Smooth muscle cell (in vitro differentiated cells): Measurements from ENCODE around the gene IFIT3. TPM values are rescaled to one million over a fixed set of nuclear protein-coding genes. Genes with fewer than 3 reads are reported as not detected.

Experiments used
- DNase-seq: peaks from one replicate; lab custom pipeline; 2025; ENCODE audit not compliant: unreplicated experiment; lab: John Stamatoyannopoulos, UW
- H2AFZ ChIP-seq: fragments of 200-600 bp; sonication (generic); 2 replicates; pipeline ENCODE4 v1.6.0; 2016; ENCODE audit warnings: antibody characterized with exemption, low read depth, mild to moderate bottlenecking
- H3F3A ChIP-seq: fragments of 200-600 bp; sonication (generic); 2 replicates; pipeline ENCODE4 v1.6.0; 2017; ENCODE audit warnings: antibody characterized with exemption, low read depth
- H3K27ac ChIP-seq: fragments of 200-600 bp; sonication (generic); 2 replicates; pipeline ENCODE4 v1.5.1; 2016; ENCODE audit warnings: low read depth, mild to moderate bottlenecking
- H3K27me3 ChIP-seq: fragments of 200-600 bp; sonication (generic); 2 replicates; pipeline ENCODE4 v1.6.1; 2016; ENCODE audit warnings: low read depth, mild to moderate bottlenecking
- H3K36me3 ChIP-seq: fragments of 200-600 bp; sonication (generic); 2 replicates; pipeline ENCODE4 v1.5.1; 2016; ENCODE audit warnings: low read depth
- H3K4me1 ChIP-seq: fragments of 200-600 bp; sonication (generic); 2 replicates; pipeline ENCODE4 v1.5.1; 2016; ENCODE audit warnings: low read depth
- H3K4me2 ChIP-seq: fragments of 200-600 bp; sonication (generic); 2 replicates; pipeline ENCODE4 v1.6.0; 2016; ENCODE audit warnings: mild to moderate bottlenecking
- H3K4me3 ChIP-seq: fragments of 200-600 bp; sonication (generic); 2 replicates; pipeline ENCODE4 v1.5.1; 2016; ENCODE audit warnings: mild to moderate bottlenecking
- H3K79me2 ChIP-seq: fragments of 200-600 bp; sonication (generic); 2 replicates; pipeline ENCODE4 v1.6.0; 2016; ENCODE audit warnings: low read depth, mild to moderate bottlenecking
- H3K9ac ChIP-seq: fragments of 200-600 bp; sonication (generic); 2 replicates; pipeline ENCODE4 v1.6.0; 2016; ENCODE audit warnings: low read depth
- H3K9me3 ChIP-seq: fragments of 200-600 bp; sonication (generic); replicated peaks from 2 replicates; pipeline ENCODE4 v1.5.1; 2016; ENCODE audit warnings: low read depth
- H4K20me1 ChIP-seq: fragments of 200-600 bp; sonication (generic); 2 replicates; pipeline ENCODE4 v1.6.0; 2016; ENCODE audit warnings: low read depth
- CTCF ChIP-seq: fragments of 200-600 bp; sonication (generic); IDR thresholded peaks from 2 replicates; pipeline ENCODE4 v1.5.1; 2017; ENCODE audit warnings: borderline replicate concordance, mild to moderate bottlenecking, antibody characterized with exemption; ENCODE audit not compliant: insufficient read depth, poor library complexity, severe bottlenecking
- WGBS: methylation state at CpG from one replicate; pipeline ENCODE4 v1.1.7; 2016; ENCODE audit warnings: low lambda C conversion rate; 5-methylcytosine and 5-hydroxymethylcytosine counted together
- polyA plus RNA-seq: library from polyadenylated mRNA; unstranded; fragments of >200 nt; fragmentation: Nextera tagmentation; extraction: Ambion mirVana; gene quantifications from 2 replicates; pipeline ENCODE4 v1.2.1, GENCODE V29; 2016
- total RNA-seq: library from RNA; depleted of rRNA; stranded (reverse); fragments of >200 nt; gene quantifications from 2 replicates; pipeline ENCODE4 v1.2.3, GENCODE V29; 2014

Gene IFIT3
- total and polyA plus RNA-seq, 2 experiments from 2014 or later = 2.1 to 4.6 TPM

DNA sequence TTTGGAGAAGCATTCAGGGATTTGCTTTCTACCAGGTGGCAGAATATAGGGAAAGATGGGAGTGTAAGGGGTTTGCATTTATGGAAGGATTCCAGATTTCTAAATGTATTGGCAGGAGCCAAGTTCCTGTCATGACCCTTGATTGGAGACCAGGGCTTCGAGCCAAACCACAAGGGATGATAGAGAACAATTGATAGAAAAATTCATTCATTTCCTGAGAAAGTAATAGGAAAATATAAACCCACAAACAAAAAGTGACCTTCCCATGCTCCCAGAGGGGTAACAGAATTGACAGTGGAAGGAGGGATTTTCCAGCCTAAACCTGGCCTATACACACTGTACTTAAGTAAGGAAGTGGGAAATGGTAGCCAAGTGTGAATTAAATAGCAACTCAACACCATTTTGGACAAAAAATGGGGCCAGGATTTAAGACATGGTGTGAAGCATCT, 48.4 kb upstream of the IFIT3 start:
- Histone ChIP-seq H4K20me1 (no peaks in the 10 kb centered on the region), H3K79me2 (no peaks in the 10 kb centered on the region), H3K4me2 (no peak overlapping the region), H3K36me3 (no peaks in the 10 kb centered on the region), H3K4me3 (no peak overlapping the region), H2AFZ (no peak overlapping the region), H3F3A (peaks cover 24% of the 10 kb centered on the region), H3K9ac (no peak overlapping the region), H3K4me1 (peaks cover 16% of the 10 kb centered on the region), H3K27me3 (no peaks in the 10 kb centered on the region), H3K9me3 (no peaks in the 10 kb centered on the region), H3K27ac (no peak overlapping the region)
- no peak for TF ChIP-seq CTCF
- WGBS = 95% methylated on average over 1 of the region's 1 CpG
- DNase-seq = no peak

GRCh38 chr10:89280508-89280907, 47.3 kb upstream of the IFIT3 start:
- Histone ChIP-seq H3K4me3 (no peak overlapping the region), H4K20me1 (no peaks in the 10 kb centered on the region), H2AFZ (no peak overlapping the region), H3K4me2 (no peak overlapping the region), H3K27ac (no peak overlapping the region), H3K4me1 (peaks cover 17% of the 10 kb centered on the region), H3K27me3 (no peaks in the 10 kb centered on the region), H3K9me3 (no peaks in the 10 kb centered on the region), H3K79me2 (no peaks in the 10 kb centered on the region), H3K9ac (no peak overlapping the region), H3K36me3 (no peaks in the 10 kb centered on the region), H3F3A (peaks cover 24% of the 10 kb centered on the region)
- 38% methylated on average over 3 of the region's 3 CpGs for WGBS
- DNase-seq = no peak
- TF ChIP-seq CTCF = no peak

DNA sequence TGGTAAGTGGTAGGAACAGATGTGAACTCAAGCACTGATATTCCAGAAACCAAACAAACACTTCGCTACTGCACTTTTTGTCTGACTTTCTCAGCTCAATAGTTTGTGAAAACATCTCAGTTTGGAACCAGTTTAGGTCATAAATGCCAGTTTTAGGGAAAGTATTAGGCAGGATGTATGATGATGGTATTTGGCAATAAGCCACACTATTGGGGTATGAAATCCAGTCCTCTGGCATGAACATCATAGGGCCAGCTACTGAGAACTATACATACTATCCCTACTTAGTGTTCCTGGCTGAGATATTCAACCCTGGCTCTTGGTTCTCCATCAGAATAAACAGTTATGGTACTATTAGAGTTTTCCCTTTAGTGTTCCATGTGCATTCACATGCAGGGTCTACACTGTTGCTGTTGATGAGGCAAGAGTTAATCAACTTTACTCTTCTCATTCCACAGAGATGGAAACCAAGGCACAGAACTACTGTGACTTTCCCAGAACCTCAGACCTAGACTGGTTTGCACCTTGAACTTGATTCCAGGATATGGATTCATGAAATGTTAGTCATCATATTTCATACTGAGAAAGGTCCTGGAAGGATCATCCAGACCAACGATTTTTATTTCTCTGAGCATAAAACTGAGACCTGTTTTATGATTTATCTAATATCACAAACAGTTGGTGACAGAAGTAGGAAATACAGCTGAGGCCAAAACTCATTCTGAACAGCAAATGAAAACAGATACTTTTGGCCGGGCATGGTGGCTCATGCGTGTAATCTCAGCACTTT, 46.0 kb upstream of the IFIT3 start:
- peaks cover 17% of the 10 kb centered on the region for H3K4me1 ChIP-seq
- 91% methylated on average over 4 of the region's 4 CpGs for WGBS

More for the DNA sequence above, 46.0 kb upstream of the IFIT3 start:
- Histone ChIP-seq H3K4me3 (no peak overlapping the region), H3F3A (peaks cover 24% of the 10 kb centered on the region), H3K79me2 (no peaks in the 10 kb centered on the region), H4K20me1 (no peaks in the 10 kb centered on the region), H3K9ac (no peak overlapping the region), H2AFZ (no peak overlapping the region), H3K27ac (no peak overlapping the region), H3K36me3 (no peaks in the 10 kb centered on the region), H3K9me3 (no peaks in the 10 kb centered on the region), H3K27me3 (no peaks in the 10 kb centered on the region), H3K4me2 (no peak overlapping the region)
- no peak for DNase-seq
- TF ChIP-seq CTCF = no peak
